ENCODE data around the gene LRRC4C.
"Not testable (repeated sequence)": the region's sequence is repeated elsewhere in the genome, so short reads cannot be mapped to it uniquely, and the experiment has no call there.

Gene LRRC4C

GRCh38 chr11:40203606-40204005 is 1255.8 kb downstream of the LRRC4C start:
- DNase-seq: no peak

DNA sequence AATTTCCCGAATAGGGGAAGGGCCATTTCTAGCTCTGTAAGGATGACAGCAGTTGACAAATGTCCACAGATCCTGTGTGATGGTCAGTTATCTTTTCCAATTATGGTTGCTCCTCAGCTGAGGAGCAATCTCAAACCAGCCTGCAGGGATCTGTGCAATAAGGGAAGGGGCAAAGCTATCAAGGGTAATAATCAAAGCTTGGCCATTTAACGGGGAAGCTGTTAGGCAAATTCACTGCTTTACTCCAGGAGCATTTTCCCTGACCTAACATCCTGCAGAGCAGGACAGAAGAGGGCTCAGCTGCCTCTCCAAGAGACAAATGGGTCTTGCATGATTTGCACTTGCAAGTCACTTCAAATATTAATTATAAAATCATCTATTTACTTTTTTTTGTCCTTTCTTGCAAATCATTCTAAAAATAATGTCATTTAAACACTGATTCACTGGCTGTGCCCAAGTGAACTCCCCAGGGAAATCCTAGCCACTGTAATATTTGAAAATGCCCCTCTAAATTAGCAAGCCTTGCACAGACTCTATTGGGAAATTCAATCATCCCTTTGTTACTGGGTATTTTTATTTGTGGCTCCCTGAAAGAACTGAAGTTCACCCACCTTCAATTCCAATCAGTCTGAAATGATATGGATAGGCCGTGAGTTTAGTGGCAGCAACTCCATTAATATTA is 1256.7 kb downstream of the LRRC4C start:
- DNase-seq: no peak

DNA sequence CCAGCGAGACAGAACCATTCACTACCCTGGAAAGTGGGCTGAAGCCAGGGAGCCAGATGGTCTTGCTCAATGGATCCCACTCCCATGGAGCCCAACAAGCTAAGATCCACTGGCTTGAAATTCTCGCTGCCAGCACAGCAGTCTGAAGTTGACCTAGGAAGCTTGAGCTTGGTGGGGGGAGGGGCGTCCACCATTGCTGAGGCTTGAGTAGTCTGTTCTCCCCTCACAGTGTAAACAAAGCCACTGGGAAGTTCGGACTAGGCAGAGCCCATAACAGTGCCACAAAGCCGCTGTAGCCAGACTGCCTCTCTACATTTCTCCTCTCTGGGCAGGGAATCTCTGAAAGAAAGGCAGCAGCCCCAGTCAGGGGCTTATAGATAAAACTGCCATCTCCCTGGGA is 1266.9 kb downstream of the LRRC4C start:
- DNase-seq: not testable (repeated sequence)

- DNase-seq: no peak
Measured at GRCh38 chr11:40190294-40190693, 1269.2 kb downstream of the LRRC4C start.

DNA sequence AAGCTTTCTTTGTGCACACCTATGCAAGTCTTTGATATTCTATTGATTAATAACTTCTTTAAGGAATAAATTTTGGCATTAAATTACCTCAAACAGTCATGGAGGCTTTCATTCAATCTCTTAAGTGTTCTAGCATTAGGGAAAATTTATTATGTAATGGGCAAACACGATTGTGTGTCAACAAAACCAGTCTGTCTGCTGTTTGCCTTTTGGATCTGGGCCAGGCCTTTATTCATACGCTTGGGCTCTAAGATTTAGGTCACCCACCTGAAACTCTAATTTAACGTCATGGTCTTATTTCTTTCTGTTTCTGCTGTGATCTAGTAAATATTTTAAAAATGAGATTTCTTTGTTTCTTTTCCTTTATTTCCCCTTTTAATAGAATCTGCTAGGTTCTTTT is 1270.6 kb downstream of the LRRC4C start:
- DNase-seq: no peak

- no peak for DNase-seq
Measured at GRCh38 chr11:40187295-40187694, 1272.2 kb downstream of the LRRC4C start.

- no peak for DNase-seq
Measured at GRCh38 chr11:40186437-40187263, 1272.8 kb downstream of the LRRC4C start.

DNA sequence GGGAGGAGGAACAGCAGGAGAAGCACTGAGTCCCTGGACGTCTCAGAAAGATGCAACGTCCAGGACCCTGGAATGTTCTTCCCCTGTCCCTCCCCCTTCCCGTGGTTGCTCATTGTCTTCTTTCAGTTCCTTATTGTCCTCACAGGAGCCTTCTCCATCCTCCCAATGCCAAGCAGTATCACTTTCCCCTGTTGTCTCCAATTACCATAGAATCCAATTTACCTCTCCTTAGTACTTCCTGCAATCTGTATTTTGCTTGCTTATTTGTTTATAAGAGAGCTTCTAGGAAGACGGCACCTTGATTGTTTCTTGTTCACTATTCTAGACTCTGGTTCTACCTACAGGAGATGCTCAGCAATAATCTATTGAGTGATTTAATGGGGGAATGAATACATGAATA is 1273.7 kb downstream of the LRRC4C start:
- DNase-seq: no peak

DNA sequence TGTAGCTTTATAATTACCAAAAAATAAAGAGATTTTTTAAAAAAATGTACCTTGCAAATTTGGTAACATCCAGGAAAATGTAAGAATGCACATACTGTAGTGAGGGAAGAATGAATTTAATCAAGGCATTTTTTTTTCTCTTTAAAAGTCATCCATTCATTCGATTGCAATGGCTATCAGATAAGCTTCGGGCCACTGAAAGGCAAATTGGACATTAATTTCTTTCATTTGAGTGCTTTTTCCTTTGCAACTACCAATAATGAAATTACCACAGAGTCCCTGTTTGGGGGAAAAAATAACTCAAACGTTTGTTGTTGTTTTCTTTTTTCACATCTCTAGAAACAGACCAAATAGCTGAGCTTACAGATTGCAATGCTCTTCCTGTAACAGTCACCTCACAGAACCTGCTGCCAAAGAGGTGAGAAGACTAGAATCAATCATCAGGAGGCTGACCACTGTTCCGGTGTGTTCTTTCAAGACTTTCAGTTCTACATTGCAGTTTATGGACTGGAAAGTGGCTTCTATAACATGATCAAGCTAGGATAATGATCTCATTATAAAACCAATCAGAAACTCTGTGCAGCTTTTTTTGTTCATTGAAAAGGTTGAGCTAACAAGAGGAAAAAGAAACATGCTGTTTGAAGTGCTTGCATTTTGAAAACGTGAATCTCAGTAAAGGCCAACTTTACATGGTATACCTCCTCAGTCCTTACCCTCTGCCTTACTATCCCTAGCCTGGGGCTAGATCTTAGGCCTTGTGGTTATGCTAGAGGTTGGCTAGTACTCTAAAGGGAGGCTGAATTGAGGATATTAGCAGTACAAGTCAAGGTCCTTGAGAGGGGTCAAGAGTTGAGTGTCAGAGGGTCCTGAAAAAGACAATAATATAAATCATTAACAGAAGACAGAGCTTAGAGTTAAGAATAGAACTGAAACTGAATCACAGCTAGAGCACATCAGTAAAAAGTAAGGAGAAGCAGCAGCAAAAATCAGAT is 1276.1 kb downstream of the LRRC4C start:
- no peak for DNase-seq

GRCh38 chr11:40179541-40179940 is 1279.9 kb downstream of the LRRC4C start:
- no peak for DNase-seq

DNA sequence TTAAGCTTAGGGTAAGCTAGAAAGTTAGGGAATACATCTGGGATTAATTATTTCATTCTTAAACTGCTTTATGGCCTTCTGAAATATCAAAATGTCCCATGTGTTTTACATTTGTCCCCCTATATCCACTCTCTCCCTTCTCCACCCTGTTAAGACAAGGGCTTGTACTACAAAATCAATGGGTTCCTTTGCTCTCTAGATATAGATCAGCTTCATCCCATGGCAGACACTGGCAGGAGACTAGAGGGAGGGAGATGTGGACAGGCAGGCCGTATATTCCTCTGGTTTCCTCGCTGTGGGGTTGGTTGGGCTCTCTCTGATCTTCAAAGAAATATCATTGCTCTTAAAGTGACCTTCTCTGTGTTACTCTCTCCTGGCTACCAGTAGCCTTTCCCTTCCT is 1281.0 kb downstream of the LRRC4C start:
- DNase-seq: no peak

DNA sequence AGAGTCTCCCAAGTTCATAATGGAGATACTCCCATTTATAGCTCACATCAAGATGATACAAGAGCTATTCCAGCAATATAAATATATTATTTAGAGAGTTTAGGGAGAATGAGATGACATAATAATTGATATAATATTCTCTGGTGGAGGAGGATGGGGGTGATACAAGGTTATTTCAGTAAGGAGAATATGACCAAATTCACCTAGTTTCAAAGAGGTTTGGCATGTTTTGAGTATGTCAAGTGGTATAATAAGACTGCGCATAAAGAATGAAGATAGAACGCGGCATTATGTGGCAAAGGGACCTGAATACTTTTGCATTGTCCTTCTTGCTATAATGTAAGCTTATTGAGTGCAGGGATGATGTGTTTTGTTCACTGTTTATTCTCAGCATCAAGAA is 1283.5 kb downstream of the LRRC4C start:
- DNase-seq: no peak

DNA sequence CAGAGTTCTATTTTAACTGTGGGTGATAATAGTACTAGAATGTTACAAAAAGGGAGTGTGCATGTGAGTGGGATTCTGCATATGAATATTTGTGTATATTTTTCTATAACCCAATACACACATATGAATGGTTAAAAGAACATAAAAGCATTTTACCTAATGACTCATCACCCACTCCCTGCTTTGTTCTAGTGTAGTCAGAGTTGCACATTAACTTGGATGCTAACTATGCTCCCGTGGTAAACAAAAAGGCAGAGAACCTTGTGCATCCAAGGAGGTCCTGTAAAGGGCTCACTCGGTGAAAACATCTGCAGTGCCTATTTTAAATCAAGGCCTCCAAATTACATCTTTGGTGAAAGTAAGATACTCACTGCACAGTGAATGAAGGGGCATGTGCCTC is 1289.4 kb downstream of the LRRC4C start:
- no peak for DNase-seq

DNA sequence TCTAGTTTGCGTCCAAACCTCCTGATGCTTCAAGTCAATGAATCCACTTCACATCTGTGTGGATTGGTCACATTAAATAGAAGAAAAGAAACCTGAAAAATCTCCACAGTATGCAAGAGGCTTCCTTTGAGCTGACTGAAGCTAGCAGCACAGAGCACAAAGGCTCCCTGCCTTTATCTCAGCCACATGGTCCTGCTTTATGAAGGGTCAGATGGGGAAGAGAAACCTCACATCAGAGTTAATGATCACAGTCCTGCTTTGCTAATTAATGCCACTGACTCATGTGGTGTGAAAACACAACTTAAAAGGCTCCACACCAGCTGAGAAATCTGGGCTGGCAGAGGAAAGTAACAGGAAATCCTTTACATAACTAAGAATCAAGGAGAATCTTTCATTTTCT is 1291.0 kb downstream of the LRRC4C start:
- no peak for DNase-seq

- DNase-seq: not testable (repeated sequence)
Measured at GRCh38 chr11:40167805-40168204, 1291.6 kb downstream of the LRRC4C start.

GRCh38 chr11:40166892-40167291 is 1292.6 kb downstream of the LRRC4C start:
- no peak for DNase-seq

- no peak for DNase-seq
Measured at GRCh38 chr11:40162901-40163883, 1296.3 kb downstream of the LRRC4C start.

DNA sequence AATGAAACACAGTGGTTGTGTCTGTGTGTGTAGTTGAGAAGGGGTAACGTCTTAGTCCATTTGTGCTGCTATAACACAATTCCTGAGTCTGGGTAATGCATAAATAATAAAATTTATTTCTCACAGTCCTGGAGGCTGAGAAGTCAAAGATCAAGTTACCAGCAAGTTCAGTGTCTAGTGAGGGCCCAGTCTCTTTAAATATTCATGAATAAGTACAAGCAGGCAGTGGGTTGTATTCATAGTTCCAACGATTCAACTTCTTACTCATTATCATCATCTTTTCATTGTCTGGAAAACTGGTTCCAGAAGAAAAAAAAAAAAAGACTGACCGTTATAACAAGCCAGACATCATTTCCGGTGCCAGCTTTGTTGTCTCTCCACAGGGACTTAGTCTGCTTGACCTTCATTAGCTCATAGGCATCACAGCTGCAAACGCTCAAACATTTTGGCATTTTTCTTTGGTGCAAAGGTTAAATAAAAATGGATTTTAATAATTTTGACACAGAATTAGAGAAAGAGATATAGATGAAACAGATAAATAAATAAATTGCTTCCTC is 1297.5 kb downstream of the LRRC4C start:
- no peak for DNase-seq

DNA sequence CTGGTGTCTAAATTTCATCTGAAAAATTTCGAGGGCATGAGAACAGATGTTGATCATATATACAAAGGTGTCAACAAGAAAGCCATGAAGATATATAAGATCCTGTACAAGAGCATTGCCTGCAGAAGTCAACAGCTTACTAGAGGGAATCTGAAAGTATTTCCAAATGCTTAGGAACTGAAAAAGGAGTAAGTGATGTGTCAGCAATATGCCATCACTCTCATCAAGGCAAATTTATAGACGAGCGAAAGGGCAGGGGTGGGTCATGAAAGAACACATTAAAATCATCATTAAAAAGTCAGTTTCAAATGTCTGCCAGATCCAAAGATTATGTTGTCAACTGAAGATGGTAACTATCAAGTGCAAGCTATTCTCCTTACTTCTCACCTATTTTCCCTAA is 1299.0 kb downstream of the LRRC4C start:
- DNase-seq: no peak

DNA sequence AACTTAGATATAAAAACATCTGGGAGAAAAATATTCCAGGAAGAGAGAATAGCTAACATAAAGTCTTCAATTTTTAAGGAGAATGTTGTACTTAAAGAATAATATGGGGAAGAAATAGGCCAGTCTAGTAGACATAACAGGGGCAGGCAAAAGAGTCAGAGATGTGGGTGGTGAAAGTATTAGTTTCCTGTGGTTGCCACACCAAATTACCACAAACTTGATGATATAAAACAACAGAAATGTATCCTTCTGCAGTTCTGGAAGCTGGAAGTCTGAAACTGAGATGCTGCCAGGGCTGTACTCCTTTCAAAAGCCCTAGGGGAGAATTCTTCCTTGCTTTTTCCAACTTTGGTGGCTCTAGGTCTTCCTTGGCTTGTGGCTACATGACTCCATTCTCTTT is 1309.7 kb downstream of the LRRC4C start:
- no peak for DNase-seq

- no peak for DNase-seq
Measured at GRCh38 chr11:40140560-40140959, 1318.9 kb downstream of the LRRC4C start.

- DNase-seq: no peak
Measured at GRCh38 chr11:40139536-40139935, 1319.9 kb downstream of the LRRC4C start.

Data from CD4-positive, alpha-beta T cell treated with Interleukin-17A for 1 hour (primary cell).